GM12878 (cell line): Measurements from ENCODE around the gene SLC10A2. TPM values are rescaled to one million over a fixed set of nuclear protein-coding genes. Genes with fewer than 3 reads are reported as not detected.

ENCODE experiments used
- ASH2L ChIP-seq: fragments of 300-600, 200-600 bp; sonication (generic); IDR thresholded peaks from 2 replicates; pipeline ENCODE4 v1.6.1; 2017; ENCODE audit warnings: low read depth, mild to moderate bottlenecking, borderline replicate concordance
- BACH1 ChIP-seq: fragments of 450-650 bp; IDR thresholded peaks from 2 replicates; pipeline ENCODE4 v1.6.1; 2017; ENCODE audit warnings: mild to moderate bottlenecking, borderline replicate concordance
- CHD2 ChIP-seq: IDR thresholded peaks from 2 replicates; pipeline ENCODE4 v1.6.1; 2011; ENCODE audit warnings: low read depth, low read length, improper control_type of control experiment, borderline replicate concordance
- CREM ChIP-seq: IDR thresholded peaks from 2 replicates; pipeline ENCODE4 v1.6.1; 2014; ENCODE audit warnings: antibody characterized with exemption, low read depth
- EED ChIP-seq: sonication (generic); IDR thresholded peaks from 2 replicates; pipeline ENCODE4 v1.6.1; 2016; ENCODE audit warnings: antibody characterized with exemption, low read depth
- EP300 ChIP-seq, 2 experiments: fragments of 150-350 bp in 1 of 2; IDR thresholded peaks; 2 replicates each; pipeline ENCODE4 v1.6.1; 2011 to 2012; ENCODE audit warnings: low read depth in 2 of 2, low read length in 2 of 2, borderline replicate concordance in 1 of 2, improper control_type of control experiment in 1 of 2, inconsistent platforms in 1 of 2; ENCODE audit not compliant: control insufficient read depth in 1 of 2
- ETV6 ChIP-seq, 2 experiments: fragments of 450-650 bp in 1 of 2; IDR thresholded peaks in 1 of 2; conservative IDR thresholded peaks in 1 of 2; 2 replicates each; pipeline ENCODE4 v1.6.1; 2014; ENCODE audit warnings: antibody characterized with exemption in 1 of 2, borderline replicate concordance in 1 of 2, low read depth in 1 of 2, mild to moderate bottlenecking in 1 of 2, moderate library complexity in 1 of 2
- GABPA ChIP-seq: IDR thresholded peaks from 2 replicates; pipeline ENCODE4 v1.6.1; 2014; ENCODE audit warnings: antibody characterized with exemption, low read depth, mild to moderate bottlenecking, inconsistent platforms
- IKZF2 ChIP-seq, 2 experiments: fragments of 450-650 bp; IDR thresholded peaks; 2 replicates each; pipeline ENCODE4 v1.6.1; 2017; ENCODE audit warnings: mild to moderate bottlenecking in 2 of 2, moderate library complexity in 2 of 2
- JUNB ChIP-seq: IDR thresholded peaks from 2 replicates; pipeline ENCODE4 v1.6.1; 2016; ENCODE audit warnings: antibody characterized with exemption, mild to moderate bottlenecking
- KDM1A ChIP-seq: fragments of 200-600 bp; sonication (generic); IDR thresholded peaks from 2 replicates; pipeline ENCODE4 v1.6.1; 2016; ENCODE audit warnings: borderline replicate concordance
- MEF2B ChIP-seq: fragments of 450-650 bp; IDR thresholded peaks from 2 replicates; pipeline ENCODE4 v1.6.1; 2018; ENCODE audit warnings: mild to moderate bottlenecking, moderate library complexity; ENCODE audit not compliant: partially characterized antibody, poor library complexity, severe bottlenecking
- MTA2 ChIP-seq: fragments of 450-650 bp; IDR thresholded peaks from 2 replicates; pipeline ENCODE4 v1.6.1; 2016; ENCODE audit warnings: low read depth, mild to moderate bottlenecking, moderate library complexity
- MTA3 ChIP-seq: IDR thresholded peaks from 2 replicates; pipeline ENCODE4 v1.6.1; 2012; ENCODE audit warnings: low read length, inconsistent platforms, borderline replicate concordance
- NR2F1 ChIP-seq: fragments of 450-650 bp; conservative IDR thresholded peaks from 2 replicates; pipeline ENCODE4 v1.6.1; 2017; ENCODE audit warnings: mild to moderate bottlenecking
- PAX8 ChIP-seq: fragments of 450-650 bp; IDR thresholded peaks from 2 replicates; pipeline ENCODE4 v1.6.1; 2017; ENCODE audit warnings: mild to moderate bottlenecking, moderate library complexity
- POLR2A ChIP-seq: IDR thresholded peaks from 2 replicates; pipeline ENCODE4 v1.6.1; 2011; ENCODE audit warnings: low read depth, mild to moderate bottlenecking, low read length
- RB1 ChIP-seq: fragments of 450-650 bp; formaldehyde crosslinking; IDR thresholded peaks from 2 replicates; pipeline ENCODE4 v1.6.1; 2017; ENCODE audit warnings: mild to moderate bottlenecking, borderline replicate concordance
- RCOR1 ChIP-seq: conservative IDR thresholded peaks from 2 replicates; pipeline ENCODE4 v1.6.1; 2012; ENCODE audit warnings: low read depth, low read length, improper control_type of control experiment
- RFX5 ChIP-seq: IDR thresholded peaks from 2 replicates; pipeline ENCODE4 v1.6.1; 2011; ENCODE audit warnings: low read depth, low read length, improper control_type of control experiment
- SMARCA5 ChIP-seq: fragments of 450-650 bp; IDR thresholded peaks from 2 replicates; pipeline ENCODE4 v1.6.1; 2017; ENCODE audit warnings: mild to moderate bottlenecking
- TBL1XR1 ChIP-seq: IDR thresholded peaks from 2 replicates; pipeline ENCODE4 v1.6.1; 2012; ENCODE audit warnings: low read depth, low read length, improper control_type of control experiment
- YBX1 ChIP-seq: fragments of 450-650 bp; IDR thresholded peaks from 2 replicates; pipeline ENCODE4 v1.6.1; 2016; ENCODE audit warnings: antibody characterized with exemption
- YY1 ChIP-seq: IDR thresholded peaks from 2 replicates; pipeline ENCODE4 v1.6.1; 2011; ENCODE audit warnings: low read depth, mild to moderate bottlenecking, low read length
- ZBED1 ChIP-seq: IDR thresholded peaks from 2 replicates; pipeline ENCODE4 v1.6.1; 2016; ENCODE audit warnings: borderline replicate concordance
- ZNF207 ChIP-seq: fragments of 450-650 bp; IDR thresholded peaks from 2 replicates; pipeline ENCODE4 v1.6.1; 2014; ENCODE audit warnings: antibody characterized with exemption, mild to moderate bottlenecking, borderline replicate concordance
- ZNF622 ChIP-seq: fragments of 450-650 bp; IDR thresholded peaks from 2 replicates; pipeline ENCODE4 v1.6.1; 2017; ENCODE audit warnings: mild to moderate bottlenecking, inconsistent platforms
- polyA plus RNA-seq, 11 experiments: library from polyadenylated mRNA; depleted of rRNA in 4 of 11; unstranded in 6 of 11; stranded (reverse) in 5 of 11; fragments of >200 nt; fragmentation: Nextera tagmentation in 4 of 11; fragmentation: Illumina TruSeq in 1 of 11; extraction: Ambion mirVana in 4 of 11; extraction: Trizol in 1 of 11; gene quantifications; 1 replicate in 1 of 11; 2 replicates in 10 of 11; pipeline versions ENCODE4 v1.2.1 to v1.2.3, GENCODE V29; 2011 to 2016; ENCODE audit warnings: inconsistent platforms in 2 of 11, missing spikeins in 2 of 11, low read depth in 1 of 11
- total RNA-seq, 4 experiments: library from RNA; depleted of rRNA in 3 of 4; stranded (reverse); fragments of >200 nt in 3 of 4; fragmentation: Illumina TruSeq in 1 of 4; extraction: Trizol in 1 of 4; gene quantifications; 2 replicates each; pipeline versions ENCODE4 v1.2.1 to v1.2.3, GENCODE V29; 2013 to 2021
- TF ChIP-seq, protein P1 (sequence below): fragments of 450-650 bp; conservative IDR thresholded peaks from 2 replicates; pipeline ENCODE4 v1.6.1; 2017; ENCODE audit warnings: mild to moderate bottlenecking, moderate library complexity
- TF ChIP-seq, protein P2 (sequence below): IDR thresholded peaks from 2 replicates; pipeline ENCODE4 v1.6.1; 2011; ENCODE audit warnings: borderline replicate concordance, low read depth, mild to moderate bottlenecking, moderate library complexity, low read length; ENCODE audit not compliant: insufficient read depth, poor library complexity, severe bottlenecking
- TF ChIP-seq, protein P3 (sequence below): IDR thresholded peaks from 2 replicates; pipeline ENCODE4 v1.6.1; 2011; ENCODE audit warnings: mild to moderate bottlenecking, low read depth, low read length, moderate library complexity; ENCODE audit not compliant: insufficient replicate concordance

Gene SLC10A2
- total and polyA plus RNA-seq, 10 of the 15 experiments (the other 5 are each of a cell fraction or from before 2014, with no cell fraction given) = 0.01 to 0.04 (median 0.02) TPM; not detected in 7

DNA sequence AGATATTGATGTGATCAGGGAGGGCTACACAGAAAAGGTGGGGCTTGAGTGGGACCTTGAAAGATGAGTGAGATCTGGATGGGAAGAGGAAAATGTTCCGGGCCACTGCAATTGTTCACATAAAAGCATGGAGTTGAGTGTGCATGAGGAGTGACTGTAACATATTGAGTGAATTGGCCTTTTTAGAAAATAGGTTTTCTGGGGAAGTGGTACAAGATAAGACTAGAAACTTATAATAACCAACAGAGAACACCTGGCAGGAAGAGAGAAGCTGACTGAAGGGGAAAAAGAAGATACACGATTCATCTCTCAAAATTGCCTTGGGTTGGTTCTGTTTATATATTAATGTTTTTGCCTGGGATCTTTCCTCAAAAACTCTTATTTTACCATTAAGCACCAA, 32.2 kb downstream of the SLC10A2 start (continued):
- TF ChIP-seq, protein P1, sequence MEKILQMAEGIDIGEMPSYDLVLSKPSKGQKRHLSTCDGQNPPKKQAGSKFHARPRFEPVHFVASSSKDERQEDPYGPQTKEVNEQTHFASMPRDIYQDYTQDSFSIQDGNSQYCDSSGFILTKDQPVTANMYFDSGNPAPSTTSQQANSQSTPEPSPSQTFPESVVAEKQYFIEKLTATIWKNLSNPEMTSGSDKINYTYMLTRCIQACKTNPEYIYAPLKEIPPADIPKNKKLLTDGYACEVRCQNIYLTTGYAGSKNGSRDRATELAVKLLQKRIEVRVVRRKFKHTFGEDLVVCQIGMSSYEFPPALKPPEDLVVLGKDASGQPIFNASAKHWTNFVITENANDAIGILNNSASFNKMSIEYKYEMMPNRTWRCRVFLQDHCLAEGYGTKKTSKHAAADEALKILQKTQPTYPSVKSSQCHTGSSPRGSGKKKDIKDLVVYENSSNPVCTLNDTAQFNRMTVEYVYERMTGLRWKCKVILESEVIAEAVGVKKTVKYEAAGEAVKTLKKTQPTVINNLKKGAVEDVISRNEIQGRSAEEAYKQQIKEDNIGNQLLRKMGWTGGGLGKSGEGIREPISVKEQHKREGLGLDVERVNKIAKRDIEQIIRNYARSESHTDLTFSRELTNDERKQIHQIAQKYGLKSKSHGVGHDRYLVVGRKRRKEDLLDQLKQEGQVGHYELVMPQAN = no peak
- TF ChIP-seq SMARCA5 (no peak), EED (0 out of 2 replicates have a peak, but pooled peaks have one; percentile 23), ZBED1 (no peak), ZNF207 (no peak), GABPA (no peak), TBL1XR1 (no peak), EP300 (IDR thresholded peaks at IDR 0.05; ENCODE audit: borderline replicate concordance in 1 of 2, control insufficient read depth in 1 of 2, low read depth in 2 of 2, low read length in 2 of 2) (no peak), PAX8 (no peak), CHD2 (no peak), ASH2L (no peak), MTA2 (no peak; the same call in 1 of the 2 replicates), CREM (no peak), RFX5 (no peak), ETV6 (conservative IDR thresholded peaks at IDR 0.05 in 1 of 2, IDR thresholded peaks at IDR 0.05 in 1 of 2; ENCODE audit: borderline replicate concordance in 1 of 2, low read depth in 1 of 2) (no peak), YBX1 (no peak), POLR2A (no peak), ZNF622 (no peak), YY1 (no peak), KDM1A (no peak), JUNB (no peak), BACH1 (no peak), IKZF2 (IDR thresholded peaks at IDR 0.05) (peak in 1 of 2 experiments; percentile 24; a peak in 1 of 4 replicates), RCOR1 (no peak), MEF2B (no peak), MTA3 (no peak), NR2F1 (no peak), RB1 (no peak)
- TF ChIP-seq, protein P2, sequence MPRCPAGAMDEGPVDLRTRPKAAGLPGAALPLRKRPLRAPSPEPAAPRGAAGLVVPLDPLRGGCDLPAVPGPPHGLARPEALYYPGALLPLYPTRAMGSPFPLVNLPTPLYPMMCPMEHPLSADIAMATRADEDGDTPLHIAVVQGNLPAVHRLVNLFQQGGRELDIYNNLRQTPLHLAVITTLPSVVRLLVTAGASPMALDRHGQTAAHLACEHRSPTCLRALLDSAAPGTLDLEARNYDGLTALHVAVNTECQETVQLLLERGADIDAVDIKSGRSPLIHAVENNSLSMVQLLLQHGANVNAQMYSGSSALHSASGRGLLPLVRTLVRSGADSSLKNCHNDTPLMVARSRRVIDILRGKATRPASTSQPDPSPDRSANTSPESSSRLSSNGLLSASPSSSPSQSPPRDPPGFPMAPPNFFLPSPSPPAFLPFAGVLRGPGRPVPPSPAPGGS = no peak
- TF ChIP-seq, protein P3, sequence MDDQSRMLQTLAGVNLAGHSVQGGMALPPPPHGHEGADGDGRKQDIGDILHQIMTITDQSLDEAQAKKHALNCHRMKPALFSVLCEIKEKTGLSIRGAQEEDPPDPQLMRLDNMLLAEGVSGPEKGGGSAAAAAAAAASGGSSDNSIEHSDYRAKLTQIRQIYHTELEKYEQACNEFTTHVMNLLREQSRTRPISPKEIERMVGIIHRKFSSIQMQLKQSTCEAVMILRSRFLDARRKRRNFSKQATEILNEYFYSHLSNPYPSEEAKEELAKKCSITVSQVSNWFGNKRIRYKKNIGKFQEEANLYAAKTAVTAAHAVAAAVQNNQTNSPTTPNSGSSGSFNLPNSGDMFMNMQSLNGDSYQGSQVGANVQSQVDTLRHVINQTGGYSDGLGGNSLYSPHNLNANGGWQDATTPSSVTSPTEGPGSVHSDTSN = no peak
